H1 (cell line): ENCODE measurements around the gene UBE2E3. TPM values are rescaled to one million over a fixed set of nuclear protein-coding genes. Genes with fewer than 3 reads are reported as not detected.

Experiments used
- CTCF ChIA-PET: fragments of 300-600 bp; sonication (Branson Sonifier 250); formaldehyde crosslinking; loops from one replicate; lab custom pipeline; 2021; ENCODE audit not compliant: partially characterized antibody; lab: Charles Lee
- POLR2A ChIA-PET: fragments of 300-600 bp; sonication (Branson Sonifier 250); formaldehyde crosslinking; loops from one replicate; lab custom pipeline; 2021; ENCODE audit warnings: inconsistent platforms; ENCODE audit not compliant: partially characterized antibody; lab: Charles Lee
- DNase-seq, 2 experiments: peaks; one replicate each; pipeline versions ENCODE4 v3.0.0 to v3.0.0-alpha.2; 2010 to 2022; ENCODE audit warnings: low spot score in 2 of 2, low read depth in 1 of 2, mixed read lengths in 1 of 2
- FAIRE-seq: peaks from 2 replicates; lab custom pipeline; 2011; peaks lifted over from hg19 to GRCh38; lab: Jason Lieb, UNC
- H2AFZ ChIP-seq: 2 replicates; pipeline ENCODE4 v1.8.1; 2012; ENCODE audit warnings: low read length, inconsistent platforms
- H2AK5ac ChIP-seq: 2 replicates; pipeline ENCODE4 v1.6.1; 2013; ENCODE audit warnings: low read depth, low read length
- H2BK120ac ChIP-seq: replicated peaks from 2 replicates; pipeline ENCODE3; 2013; ENCODE audit warnings: low read depth, low read length, inconsistent platforms
- H2BK12ac ChIP-seq: 2 replicates; pipeline ENCODE4 v1.6.1; 2013; ENCODE audit warnings: low read depth, low read length
- H2BK15ac ChIP-seq: 2 replicates; pipeline ENCODE4 v1.6.1; 2013; ENCODE audit warnings: low read length
- H2BK20ac ChIP-seq: 2 replicates; pipeline ENCODE4 v1.6.1; 2013; ENCODE audit warnings: low read length
- H2BK5ac ChIP-seq: 2 replicates; pipeline ENCODE4 v1.6.1; 2013; ENCODE audit warnings: low read depth, low read length
- H3K14ac ChIP-seq: 2 replicates; pipeline ENCODE4 v1.6.1; 2013; ENCODE audit warnings: inconsistent platforms; ENCODE audit not compliant: insufficient read length
- H3K18ac ChIP-seq: 2 replicates; pipeline ENCODE4 v1.6.1; 2013; ENCODE audit warnings: low read length; ENCODE audit errors: extremely low read depth
- H3K23ac ChIP-seq: 2 replicates; pipeline ENCODE4 v1.6.1; 2013; ENCODE audit warnings: inconsistent platforms; ENCODE audit not compliant: insufficient read length
- H3K23me2 ChIP-seq: 2 replicates; pipeline ENCODE4 v1.6.1; 2013; ENCODE audit warnings: low read depth, low read length
- H3K27ac ChIP-seq: 2 replicates; pipeline ENCODE4 v1.6.1; 2011; ENCODE audit warnings: low read depth, low read length, inconsistent platforms
- H3K27me3 ChIP-seq, 4 experiments: replicated peaks in 1 of 4; 1 replicate in 1 of 4; 2 replicates in 3 of 4; pipeline versions ENCODE4 v1.6.1 to v1.8.1; 2011 to 2013; ENCODE audit warnings: low read length in 3 of 4, mild to moderate bottlenecking in 3 of 4, inconsistent platforms in 2 of 4, mixed read lengths in 2 of 4, moderate library complexity in 1 of 4; ENCODE audit not compliant: control insufficient read depth in 3 of 4, insufficient read depth in 3 of 4; ENCODE audit errors: extremely low read depth in 1 of 4
- H3K36me3 ChIP-seq, 4 experiments: 2 replicates each; pipeline versions ENCODE4 v1.6.1 to v1.8.1; 2011 to 2013; ENCODE audit warnings: mild to moderate bottlenecking in 4 of 4, low read length in 3 of 4, moderate library complexity in 2 of 4, control low read depth in 1 of 4, inconsistent platforms in 1 of 4; ENCODE audit not compliant: insufficient read depth in 4 of 4, control insufficient read depth in 2 of 4
- H3K4ac ChIP-seq: replicated peaks from 2 replicates; pipeline ENCODE3; 2013; ENCODE audit warnings: low read length, low read depth, mixed read lengths, inconsistent platforms; ENCODE audit not compliant: insufficient read length
- H3K4me1 ChIP-seq, 4 experiments: replicated peaks in 1 of 4; 1 replicate in 1 of 4; 2 replicates in 3 of 4; pipeline versions ENCODE4 v1.6.1 to v1.8.1; 2011 to 2013; ENCODE audit warnings: low read length in 3 of 4, inconsistent platforms in 2 of 4, mixed read lengths in 1 of 4; ENCODE audit not compliant: insufficient read depth in 4 of 4, control insufficient read depth in 3 of 4
- H3K4me2 ChIP-seq, 2 experiments: 2 replicates each; pipeline versions ENCODE4 v1.6.1 to v1.8.1; 2011 to 2013; ENCODE audit warnings: low read depth in 2 of 2, low read length in 2 of 2, control low read depth in 1 of 2, inconsistent platforms in 1 of 2, mild to moderate bottlenecking in 1 of 2; ENCODE audit not compliant: insufficient read depth in 1 of 2
- H3K4me3 ChIP-seq, 4 experiments: fragments of 200-600, 300-600 bp in 1 of 4; sonication (generic), shearing (Covaris generic), sonication (Bioruptor Twin) in 1 of 4; 2 replicates each; pipeline versions ENCODE4 v1.5.1 to v1.8.1; 2011 to 2016; ENCODE audit warnings: low read length in 4 of 4, low read depth in 3 of 4, control low read depth in 2 of 4, inconsistent platforms in 2 of 4, mild to moderate bottlenecking in 2 of 4, mixed read lengths in 1 of 4, moderate library complexity in 1 of 4; ENCODE audit not compliant: insufficient read depth in 2 of 4; ENCODE audit errors: extremely low read depth in 1 of 4
- H3K56ac ChIP-seq: replicated peaks from 2 replicates; pipeline ENCODE3; 2013; ENCODE audit warnings: low read depth, mild to moderate bottlenecking, mixed read lengths, low read length, inconsistent platforms; ENCODE audit not compliant: insufficient read length
- H3K79me1 ChIP-seq: 2 replicates; pipeline ENCODE4 v1.6.1; 2013; ENCODE audit warnings: low read depth, low read length, control low read depth
- H3K79me2 ChIP-seq, 2 experiments: 2 replicates each; pipeline versions ENCODE4 v1.6.1 to v1.8.1; 2012 to 2013; ENCODE audit warnings: low read length in 2 of 2, mild to moderate bottlenecking in 2 of 2, inconsistent platforms in 1 of 2; ENCODE audit not compliant: insufficient read depth in 2 of 2, control insufficient read depth in 1 of 2
- H3K9ac ChIP-seq, 4 experiments: replicated peaks in 1 of 4; 1 replicate in 1 of 4; 2 replicates in 3 of 4; pipeline versions ENCODE4 v1.6.1 to v1.8.1; 2011 to 2013; ENCODE audit warnings: low read depth in 3 of 4, low read length in 3 of 4, control low read depth in 2 of 4, mild to moderate bottlenecking in 2 of 4, moderate library complexity in 2 of 4, inconsistent platforms in 1 of 4; ENCODE audit errors: extremely low read depth in 1 of 4
- H3K9me3 ChIP-seq, 2 experiments: 2 replicates each; pipeline versions ENCODE4 v1.6.1 to v1.8.1; 2012 to 2013; ENCODE audit warnings: mild to moderate bottlenecking in 2 of 2, moderate library complexity in 2 of 2, control low read depth in 1 of 2, inconsistent platforms in 1 of 2, low read depth in 1 of 2, low read length in 1 of 2, mixed read lengths in 1 of 2; ENCODE audit not compliant: insufficient read depth in 2 of 2
- H4K20me1 ChIP-seq, 2 experiments: replicated peaks in 1 of 2; 2 replicates each; pipeline versions ENCODE3 to v1.8.1; 2011 to 2013; ENCODE audit warnings: inconsistent platforms in 2 of 2, low read length in 2 of 2, mild to moderate bottlenecking in 1 of 2; ENCODE audit not compliant: insufficient read depth in 2 of 2, control insufficient read depth in 1 of 2
- H4K5ac ChIP-seq: 2 replicates; pipeline ENCODE4 v1.6.1; 2013; ENCODE audit warnings: low read length, low read depth, mixed read lengths, inconsistent platforms; ENCODE audit not compliant: insufficient read length
- H4K8ac ChIP-seq: 2 replicates; pipeline ENCODE4 v1.8.0; 2013; ENCODE audit warnings: mild to moderate bottlenecking, moderate library complexity, low read length, inconsistent platforms; ENCODE audit not compliant: insufficient read depth; ENCODE audit errors: extremely low read depth
- H4K91ac ChIP-seq: replicated peaks from 2 replicates; pipeline ENCODE3; 2013; ENCODE audit warnings: low read length, mixed read lengths, inconsistent platforms; ENCODE audit not compliant: insufficient read length
- BACH1 ChIP-seq: IDR thresholded peaks from 2 replicates; pipeline ENCODE4 v1.6.1; 2012; ENCODE audit warnings: low read length, improper control_type of control experiment
- BRCA1 ChIP-seq: IDR thresholded peaks from 2 replicates; pipeline ENCODE4 v1.6.1; 2012; ENCODE audit warnings: low read depth, low read length, improper control_type of control experiment
- CTBP2 ChIP-seq: IDR thresholded peaks from 2 replicates; pipeline ENCODE4 v1.7.0; 2011; ENCODE audit warnings: borderline replicate concordance, mild to moderate bottlenecking, moderate library complexity, mixed read lengths, low read length; ENCODE audit not compliant: insufficient read depth, insufficient read length
- POLR2AphosphoS5 ChIP-seq: IDR thresholded peaks from 2 replicates; pipeline ENCODE4 v1.6.1; 2011; ENCODE audit warnings: low read depth, low read length
- RBBP5 ChIP-seq: IDR thresholded peaks from 2 replicates; pipeline ENCODE4 v1.7.1; 2012; ENCODE audit warnings: low read depth, mild to moderate bottlenecking, inconsistent platforms, low read length, moderate library complexity, borderline replicate concordance
- SAP30 ChIP-seq: fragments of 300-600 bp; sonication (generic); IDR thresholded peaks from 2 replicates; pipeline ENCODE4 v1.7.1; 2012; ENCODE audit warnings: low read length, moderate library complexity, mild to moderate bottlenecking, inconsistent platforms; ENCODE audit not compliant: insufficient read depth, insufficient replicate concordance
- SIRT6 ChIP-seq: IDR thresholded peaks from one replicate; pipeline ENCODE4 v1.7.1; 2012; ENCODE audit warnings: low read length, inconsistent platforms
- SUZ12 ChIP-seq: fragments of 200-600 bp; sonication (generic); IDR thresholded peaks from 2 replicates; pipeline ENCODE4 v1.6.1; 2012; ENCODE audit warnings: mild to moderate bottlenecking, inconsistent platforms, low read length, moderate library complexity, mixed read lengths
- YY1 ChIP-seq: IDR thresholded peaks from 2 replicates; pipeline ENCODE4 v1.6.1; 2011; ENCODE audit warnings: low read depth, mild to moderate bottlenecking, low read length
- ZNF274 ChIP-seq: IDR thresholded peaks from 2 replicates; pipeline ENCODE4 v1.7.0; 2012; ENCODE audit warnings: low read length, borderline replicate concordance; ENCODE audit errors: extremely low read depth
- WGBS, 2 experiments: shearing (Covaris generic) in 1 of 2; methylation state at CpG; one replicate each; pipeline versions ENCODE4 v1.1.6 to v1.1.7; 2013 to 2015; ENCODE audit warnings: low lambda C conversion rate in 2 of 2, mixed read lengths in 2 of 2, inconsistent platforms in 1 of 2, low coverage in 1 of 2, missing lambda C conversion rate in 1 of 2; ENCODE audit not compliant: insufficient replicate concordance in 2 of 2, insufficient coverage in 1 of 2, insufficient read length in 1 of 2; ENCODE audit errors: extremely low coverage in 1 of 2, missing lambda C conversion rate in 1 of 2; 5-methylcytosine and 5-hydroxymethylcytosine counted together
- polyA plus RNA-seq, 7 experiments: library from polyadenylated mRNA; depleted of rRNA in 3 of 7; stranded (reverse) in 5 of 7; unstranded in 2 of 7; fragments of >200 nt in 5 of 7; fragments of 200-250 nt in 2 of 7; gene quantifications; 1 replicate in 5 of 7; 2 replicates in 1 of 7; 4 replicates in 1 of 7; pipeline versions ENCODE4 v1.2.1 to v1.2.3, GENCODE V29; 2011 to 2013; ENCODE audit warnings: missing spikeins in 2 of 7, mixed read lengths in 2 of 7
- total RNA-seq: library from RNA; stranded (reverse); fragmentation: NEBNext Ultra II Directional; extraction: Animal tissue kit (Norgen Biotek cat#: 25700); gene quantifications from 2 replicates; pipeline ENCODE4 v1.2.1, GENCODE V29; 2021
- TF ChIP-seq, protein P1 (sequence below): IDR thresholded peaks from 2 replicates; pipeline ENCODE4 v1.6.1; 2012; ENCODE audit warnings: inconsistent platforms

UBE2E3 gene
- total and polyA plus RNA-seq, 2 of the 8 experiments (the other 6 are each of a cell fraction or from before 2014, with no cell fraction given) = 106 to 132 TPM

DNA sequence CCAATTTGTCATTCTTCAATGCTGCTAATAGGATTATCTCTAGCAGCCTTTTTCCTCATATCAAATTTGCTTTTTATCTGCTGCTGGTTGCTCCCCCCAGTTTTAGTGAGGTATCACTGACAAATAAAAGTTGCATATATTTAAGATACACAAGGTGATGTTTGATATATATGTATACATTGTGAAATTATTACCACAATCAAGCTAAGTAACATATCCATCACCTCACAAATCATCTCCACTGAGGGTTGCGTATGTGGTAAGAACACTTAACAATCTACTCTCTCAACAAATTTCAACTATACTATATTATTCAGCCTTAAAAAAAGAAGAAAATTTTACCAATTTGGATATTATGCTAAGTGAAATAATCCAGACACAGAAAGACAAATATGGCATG, 30.5 kb upstream of the UBE2E3 start:
- POLR2A ChIA-PET = no interaction called here
- no peak for TF ChIP-seq CTBP2
- no peak for TF ChIP-seq YY1
- TF ChIP-seq BACH1 = no peak
- TF ChIP-seq POLR2AphosphoS5 = no peak
- TF ChIP-seq RBBP5 = no peak
- no peak for TF ChIP-seq SAP30
- TF ChIP-seq, protein P1, sequence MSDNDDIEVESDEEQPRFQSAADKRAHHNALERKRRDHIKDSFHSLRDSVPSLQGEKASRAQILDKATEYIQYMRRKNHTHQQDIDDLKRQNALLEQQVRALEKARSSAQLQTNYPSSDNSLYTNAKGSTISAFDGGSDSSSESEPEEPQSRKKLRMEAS = no peak
- TF ChIP-seq SIRT6 = no peak
- TF ChIP-seq BRCA1 = no peak
- no peak for TF ChIP-seq SUZ12
- no peak for TF ChIP-seq ZNF274
- TF ChIP-seq, all 59 proteins: peak for 0
- Histone ChIP-seq H3K27me3 (no peaks in the 10 kb centered on the region), H2BK20ac (no peak overlapping the region), H2BK120ac (no peak overlapping the region), H3K4me3 (no peak overlapping the region), H4K8ac (no peak overlapping the region), H3K9me3 (no peaks in the 10 kb centered on the region), H3K4me1 (no peaks in the 10 kb centered on the region), H2BK5ac (no peak overlapping the region), H4K5ac (no peak overlapping the region), H2AK5ac (no peak overlapping the region), H3K79me2 (no peaks in the 10 kb centered on the region), H3K14ac (no peak overlapping the region), H3K23me2 (no peaks in the 10 kb centered on the region), H4K91ac (no peak overlapping the region), H4K20me1 (no peaks in the 10 kb centered on the region), H3K56ac (no peak overlapping the region), H2BK12ac (no peak overlapping the region), H3K27ac (no peak overlapping the region), H3K4ac (no peak overlapping the region), H3K18ac (no peak overlapping the region), H3K36me3 (no peaks in the 10 kb centered on the region), H3K23ac (no peak overlapping the region), H3K4me2 (no peak overlapping the region), H2AFZ (no peak overlapping the region), H2BK15ac (no peak overlapping the region), H3K79me1 (no peaks in the 10 kb centered on the region), H3K9ac (no peak overlapping the region)
- DNase-seq (no peak), FAIRE-seq (no peak)
- CTCF ChIA-PET = interaction anchor here (0.7 kb wide), 1 partner anchor 208 kb away, joined by 3 read pairs; no protein-coding TSS in a partner anchor
- 18% methylated on average over 1 of the region's 1 CpG; no CpG with 5 or more reads in 1 of the 2 experiments for WGBS, 2 experiments
